H1 (cell line): Measurements from ENCODE around the gene C15orf62. TPM values are rescaled to one million over a fixed set of nuclear protein-coding genes. Genes with fewer than 3 reads are reported as not detected.

ENCODE experiments used
- ATF3 ChIP-seq: IDR thresholded peaks from 2 replicates; pipeline ENCODE4 v1.6.1; 2011; ENCODE audit warnings: low read depth, mild to moderate bottlenecking, low read length; ENCODE audit not compliant: insufficient read depth
- RFX5 ChIP-seq: IDR thresholded peaks from 2 replicates; pipeline ENCODE4 v1.6.1; 2011; ENCODE audit warnings: low read depth, low read length, improper control_type of control experiment, borderline replicate concordance
- SRF ChIP-seq: IDR thresholded peaks from 2 replicates; pipeline ENCODE4 v1.6.1; 2011; ENCODE audit warnings: mild to moderate bottlenecking, low read depth, low read length, moderate library complexity
- TCF12 ChIP-seq: IDR thresholded peaks from 2 replicates; pipeline ENCODE4 v1.6.1; 2011; ENCODE audit warnings: low read depth, mild to moderate bottlenecking, low read length
- polyA plus RNA-seq, 7 experiments: library from polyadenylated mRNA; depleted of rRNA in 3 of 7; stranded (reverse) in 5 of 7; unstranded in 2 of 7; fragments of >200 nt in 5 of 7; fragments of 200-250 nt in 2 of 7; gene quantifications; 1 replicate in 5 of 7; 2 replicates in 1 of 7; 4 replicates in 1 of 7; pipeline versions ENCODE4 v1.2.1 to v1.2.3, GENCODE V29; 2011 to 2013; ENCODE audit warnings: missing spikeins in 2 of 7, mixed read lengths in 2 of 7
- small RNA-seq: library from polyadenylated mRNA; stranded (forward); fragments of <200 nt; extraction: miRNeasy Mini kit (QIAGEN cat#:217004); gene quantifications from one replicate; pipeline ENCODE3, GENCODE V24; 2013; ENCODE audit not compliant: insufficient read depth
- total RNA-seq: library from RNA; stranded (reverse); fragmentation: NEBNext Ultra II Directional; extraction: Animal tissue kit (Norgen Biotek cat#: 25700); gene quantifications from 2 replicates; pipeline ENCODE4 v1.2.1, GENCODE V29; 2021

Gene C15orf62
- total and polyA plus RNA-seq, 2 of the 8 experiments (the other 6 are each of a cell fraction or from before 2014, with no cell fraction given), result 0.06 to 0.56 TPM

- TF ChIP-seq RFX5, result no peak
- no peak for TF ChIP-seq ATF3
- TF ChIP-seq SRF, result no peak
- TF ChIP-seq TCF12, result no peak
- TF ChIP-seq, all 59 proteins: peak for 0
These were observed 51.4 kb downstream of the C15orf62 start (continued) for GRCh38 chr15:40821195-40821594.

Small RNAs within 50 kb of the gene (small RNA-seq; reads per million reads assigned to genes)
- not detected for gene SUMO2P15

Other genes starting within 250 kb of the C15orf62 start
- 10.2 and 12.1 TPM in 2 replicates for gene CCDC32, start 204.9 kb upstream of the C15orf62 start, total RNA-seq
- gene CCDC32, start 204.9 kb upstream of the C15orf62 start, polyA plus RNA-seq (2011; rRNA removed), result 2.9 and 8.9 TPM in 2 replicates
- 25.1 and 28.5 TPM in 2 replicates for gene RPUSD2, start 200.7 kb upstream of the C15orf62 start, total RNA-seq
- 14.5 and 19.9 TPM in 2 replicates for gene RPUSD2, start 200.7 kb upstream of the C15orf62 start, polyA plus RNA-seq (2011; rRNA removed)
- gene KNL1, start 175.7 kb upstream of the C15orf62 start, total RNA-seq, result 22.3 and 22.5 TPM in 2 replicates
- 2.7 and 4.4 TPM in 2 replicates for gene KNL1, start 175.7 kb upstream of the C15orf62 start, polyA plus RNA-seq (2011; rRNA removed)
- 41.6 and 42.4 TPM in 2 replicates for gene RAD51, start 74.8 kb upstream of the C15orf62 start, total RNA-seq
- 25.2 and 32.2 TPM in 2 replicates for gene RAD51, start 74.8 kb upstream of the C15orf62 start, polyA plus RNA-seq (2011; rRNA removed)
- 24.1 and 25.0 TPM in 2 replicates for gene RMDN3, start 14.7 kb upstream of the C15orf62 start, total RNA-seq
- gene RMDN3, start 14.7 kb upstream of the C15orf62 start, polyA plus RNA-seq (2011; rRNA removed), result 10.8 and 13.8 TPM in 2 replicates
- 22.7 and 25.9 TPM in 2 replicates for gene GCHFR, start 5.9 kb upstream of the C15orf62 start, total RNA-seq
- gene GCHFR, start 5.9 kb upstream of the C15orf62 start, polyA plus RNA-seq (2011; rRNA removed), result 81.5 and 102 TPM in 2 replicates
- 10.7 and 11.2 TPM in 2 replicates for gene ZFYVE19, start 37.1 kb downstream of the C15orf62 start, total RNA-seq
- 21.8 and 23.7 TPM in 2 replicates for gene ZFYVE19, start 37.1 kb downstream of the C15orf62 start, polyA plus RNA-seq (2011; rRNA removed)
- gene DNAJC17, start 37.5 kb downstream of the C15orf62 start, total RNA-seq, result 39.5 and 43.8 TPM in 2 replicates
- 45.4 and 47.2 TPM in 2 replicates for gene DNAJC17, start 37.5 kb downstream of the C15orf62 start, polyA plus RNA-seq (2011; rRNA removed)
- gene PPP1R14D, start 58.7 kb downstream of the C15orf62 start, total RNA-seq, result not detected in 2 replicates
- gene PPP1R14D, start 58.7 kb downstream of the C15orf62 start, polyA plus RNA-seq (2011; rRNA removed), result not detected in 2 replicates
- gene SPINT1, start 74.1 kb downstream of the C15orf62 start, total RNA-seq, result 117 TPM in 2 replicates
- 155 and 266 TPM in 2 replicates for gene SPINT1, start 74.1 kb downstream of the C15orf62 start, polyA plus RNA-seq (2011; rRNA removed)
- 2.4 and 2.7 TPM in 2 replicates for gene RHOV, start 104.3 kb downstream of the C15orf62 start, total RNA-seq
- 1.5 and 2.2 TPM in 2 replicates for gene RHOV, start 104.3 kb downstream of the C15orf62 start, polyA plus RNA-seq (2011; rRNA removed)
- gene VPS18, start 124.5 kb downstream of the C15orf62 start, total RNA-seq, result 31.9 and 32.7 TPM in 2 replicates
- gene VPS18, start 124.5 kb downstream of the C15orf62 start, polyA plus RNA-seq (2011; rRNA removed), result 28.9 and 32.9 TPM in 2 replicates
- gene DLL4, start 159.4 kb downstream of the C15orf62 start, total RNA-seq, result 0.48 and 0.60 TPM in 2 replicates
- 0.22 and 0.23 TPM in 2 replicates for gene DLL4, start 159.4 kb downstream of the C15orf62 start, polyA plus RNA-seq (2011; rRNA removed)
- gene CHAC1, start 183.5 kb downstream of the C15orf62 start, total RNA-seq, result 28.7 and 34.3 TPM in 2 replicates
- gene CHAC1, start 183.5 kb downstream of the C15orf62 start, polyA plus RNA-seq (2011; rRNA removed), result 159 and 215 TPM in 2 replicates